ENCODE results near the gene THEMIS. TPM values are rescaled to one million over a fixed set of nuclear protein-coding genes. Genes with fewer than 3 reads are reported as not detected.
"Not testable (repeated sequence)": the region's sequence is repeated elsewhere in the genome, so short reads cannot be mapped to it uniquely, and the experiment has no call there.

Gene THEMIS
- total RNA-seq, 2 experiments from 2014 or later: 79.5 to 80.1 TPM

DNA sequence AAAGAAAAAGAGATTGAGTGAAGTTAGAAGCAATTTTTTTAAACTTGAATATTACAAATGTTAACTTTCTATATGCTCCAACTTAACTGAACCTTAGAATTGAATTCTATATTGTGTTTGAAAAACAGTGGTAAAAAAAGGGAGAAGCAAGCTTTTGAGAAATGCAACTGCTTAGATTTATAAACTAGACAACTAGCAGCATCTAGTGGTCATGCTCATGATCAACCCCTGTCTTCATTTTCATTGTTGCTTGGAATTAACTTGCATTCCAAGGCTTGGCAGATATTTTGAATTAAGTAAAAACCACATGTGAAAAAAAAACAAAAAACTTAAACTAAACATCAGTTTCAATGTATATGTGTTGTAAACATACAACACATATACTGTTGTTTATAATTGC, 210.8 kb downstream of the THEMIS start:
- H3K27me3 Mint-ChIP-seq: no peaks in the 10 kb centered on the region
- H3K4me3 Mint-ChIP-seq: no peak overlapping the region
- ATAC-seq: no peak
- peaks cover 27% of the 10 kb centered on the region for H3K9me3 Mint-ChIP-seq
- POLR2A ChIA-PET: interaction anchor here (0.9 kb wide), 1 partner anchor 9 kb away, joined by 3 read pairs; no protein-coding TSS in a partner anchor
- H3K36me3 Mint-ChIP-seq (ENCODE audit: low read depth): peaks cover 38% of the 10 kb centered on the region
- TF ChIP-seq CTCF (IDR thresholded peaks at IDR 0.05): no peak
- no peak for DNase-seq
- CTCF ChIA-PET: no interaction called here
- intact Hi-C loops (cut with micrococcal nuclease): no loop called here
- H3K27ac Mint-ChIP-seq: no peak overlapping the region
- H3K4me1 Mint-ChIP-seq (ENCODE audit: low read depth): no peaks in the 10 kb centered on the region

GRCh38 chr6:127687490-127687889, 213.4 kb downstream of the THEMIS start:
- CTCF ChIA-PET; H3K27me3 Mint-ChIP-seq; intact Hi-C loops (cut with micrococcal nuclease); H3K4me3 Mint-ChIP-seq; H3K27ac Mint-ChIP-seq; DNase-seq; H3K4me1 Mint-ChIP-seq (ENCODE audit: low read depth); POLR2A ChIA-PET; ATAC-seq: not testable (repeated sequence)
- H3K9me3 Mint-ChIP-seq: peaks cover 30% of the 10 kb centered on the region
- peaks cover 28% of the 10 kb centered on the region for H3K36me3 Mint-ChIP-seq (ENCODE audit: low read depth)

DNA sequence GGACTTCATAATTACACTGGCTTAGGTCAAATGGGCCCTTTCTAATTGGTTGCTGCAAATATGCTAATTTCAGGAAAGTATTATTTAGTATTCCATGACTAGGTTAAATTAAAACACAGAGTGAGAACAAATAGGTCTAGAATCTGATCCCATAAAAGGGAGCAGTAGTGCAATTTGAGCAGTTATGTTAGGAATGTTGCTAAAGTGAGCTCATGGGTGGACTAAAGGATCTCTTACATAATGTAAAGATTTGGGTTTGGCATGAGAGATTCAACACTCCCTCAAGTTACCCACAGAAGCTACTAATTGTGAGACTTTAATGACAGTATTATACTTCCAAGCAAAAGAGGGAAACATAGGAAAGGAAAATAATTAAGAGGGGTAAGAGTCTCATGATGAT, 214.8 kb downstream of the THEMIS start:
- DNase-seq (no peak), ATAC-seq (no peak)
- ChIA-PET POLR2A (no interaction called here), CTCF (no interaction called here)
- intact Hi-C loops (cut with micrococcal nuclease): no loop called here
- Mint-ChIP-seq H3K27me3 (no peaks in the 10 kb centered on the region), H3K4me3 (no peak overlapping the region), H3K36me3 (ENCODE audit: low read depth) (peaks cover 26% of the 10 kb centered on the region), H3K27ac (no peak overlapping the region), H3K9me3 (peaks cover 35% of the 10 kb centered on the region), H3K4me1 (ENCODE audit: low read depth) (no peaks in the 10 kb centered on the region)
- TF ChIP-seq CTCF (IDR thresholded peaks at IDR 0.05): no peak

DNA sequence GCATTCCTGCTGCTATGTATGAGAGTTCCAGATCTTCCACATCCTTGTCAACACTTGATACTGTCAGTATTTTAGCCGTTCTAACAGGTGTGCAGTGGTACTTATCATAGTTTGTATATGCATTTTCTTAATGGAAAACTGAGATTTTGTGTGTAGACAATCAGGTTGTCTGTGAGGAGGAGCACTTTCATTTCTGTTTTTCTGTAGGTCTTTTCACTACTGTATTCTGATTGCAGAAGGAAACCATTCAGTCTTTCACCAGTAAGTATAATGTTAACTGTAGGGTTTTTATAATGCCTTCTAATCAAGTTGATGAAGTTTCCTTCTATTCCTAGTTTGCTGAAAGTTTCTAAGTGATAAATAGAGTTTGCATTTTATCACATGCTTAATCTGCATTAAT, 216.4 kb downstream of the THEMIS start:
- intact Hi-C loops (cut with micrococcal nuclease): no loop called here
- H3K27me3 Mint-ChIP-seq: no peaks in the 10 kb centered on the region
- H3K9me3 Mint-ChIP-seq: peaks cover 40% of the 10 kb centered on the region
- peaks cover 21% of the 10 kb centered on the region for H3K36me3 Mint-ChIP-seq (ENCODE audit: low read depth)
- DNase-seq (no peak), ATAC-seq (no peak)
- no peak overlapping the region for H3K27ac Mint-ChIP-seq
- ChIA-PET CTCF (no interaction called here), POLR2A (no interaction called here)
- H3K4me3 Mint-ChIP-seq: no peak overlapping the region
- no peaks in the 10 kb centered on the region for H3K4me1 Mint-ChIP-seq (ENCODE audit: low read depth)
- TF ChIP-seq CTCF (IDR thresholded peaks at IDR 0.05): no peak
